H1 (cell line): ENCODE measurements around the gene VSIR. TPM values are rescaled to one million over a fixed set of nuclear protein-coding genes. Genes with fewer than 3 reads are reported as not detected.

ENCODE experiments used
- PHF8 ChIP-seq: fragments of 200-600 bp; sonication (generic); conservative IDR thresholded peaks from 2 replicates; pipeline ENCODE4 v1.7.1; 2012; ENCODE audit warnings: low read depth, mild to moderate bottlenecking, inconsistent platforms, low read length, moderate library complexity
- POU5F1 ChIP-seq: IDR thresholded peaks from 2 replicates; pipeline ENCODE4 v1.6.1; 2011; ENCODE audit warnings: low read depth, mild to moderate bottlenecking, low read length, moderate library complexity
- TCF12 ChIP-seq: IDR thresholded peaks from 2 replicates; pipeline ENCODE4 v1.6.1; 2011; ENCODE audit warnings: low read depth, mild to moderate bottlenecking, low read length
- polyA plus RNA-seq, 7 experiments: library from polyadenylated mRNA; depleted of rRNA in 3 of 7; stranded (reverse) in 5 of 7; unstranded in 2 of 7; fragments of >200 nt in 5 of 7; fragments of 200-250 nt in 2 of 7; gene quantifications; 1 replicate in 5 of 7; 2 replicates in 1 of 7; 4 replicates in 1 of 7; pipeline versions ENCODE4 v1.2.1 to v1.2.3, GENCODE V29; 2011 to 2013; ENCODE audit warnings: missing spikeins in 2 of 7, mixed read lengths in 2 of 7
- total RNA-seq: library from RNA; stranded (reverse); fragmentation: NEBNext Ultra II Directional; extraction: Animal tissue kit (Norgen Biotek cat#: 25700); gene quantifications from 2 replicates; pipeline ENCODE4 v1.2.1, GENCODE V29; 2021

VSIR gene
- total and polyA plus RNA-seq, 2 of the 8 experiments (the other 6 are each of a cell fraction or from before 2014, with no cell fraction given): 0.33 TPM; not detected in 1

- TF ChIP-seq PHF8: no peak
- TF ChIP-seq TCF12: no peak
- no peak for TF ChIP-seq POU5F1
Observed at GRCh38 chr10:71811351-71811750, 38.0 kb upstream of the VSIR start (continued).
